ENCODE data around the gene OR4D11.
"Not testable (repeated sequence)": the region's sequence is repeated elsewhere in the genome, so short reads cannot be mapped to it uniquely, and the experiment has no call there.

Gene OR4D11

GRCh38 chr11:59503276-59503675 lies at the start of gene OR4D11:
OR4D11 (plus strand) TSS chr11:59503576; CDS start chr11:59503576, 0 bp downstream.
- no peak for DNase-seq (ENCODE audit: low spot score)

DNA sequence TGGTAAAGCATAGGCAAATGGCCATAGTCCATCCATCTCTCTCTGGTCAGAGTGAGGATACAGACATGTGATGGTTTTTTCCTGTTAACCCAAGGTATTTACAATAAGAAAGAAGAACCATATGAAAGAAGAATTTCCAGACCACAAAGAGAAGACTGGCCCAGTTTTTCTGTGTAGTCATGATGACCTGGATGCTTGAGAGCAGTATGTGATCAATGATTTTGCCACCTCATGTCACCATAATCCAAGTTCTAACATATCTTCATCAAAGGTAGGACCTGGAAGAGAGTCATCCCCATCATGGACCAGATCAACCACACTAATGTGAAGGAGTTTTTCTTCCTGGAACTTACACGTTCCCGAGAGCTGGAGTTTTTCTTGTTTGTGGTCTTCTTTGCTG lies 46.7 kb upstream of the OR4D11 start, which contains the start of gene OR4D6:
OR4D6 (plus strand) TSS at position 301 of the 400 bp plus-strand sequence; CDS start at position 301, 0 bp downstream.
- no peak for DNase-seq (ENCODE audit: low spot score)

- no peak for DNase-seq (ENCODE audit: low spot score)
Measured at GRCh38 chr11:59459916-59460315, 43.5 kb upstream of the OR4D11 start.

- no peak for DNase-seq (ENCODE audit: low spot score)
Measured at GRCh38 chr11:59463190-59463641, 40.2 kb upstream of the OR4D11 start.

- no peak for DNase-seq (ENCODE audit: low spot score)
Measured at GRCh38 chr11:59473015-59473414, 30.4 kb upstream of the OR4D11 start, which contains the start of gene OR4D10. OR4D10 (plus strand) TSS chr11:59473315; CDS start chr11:59477430, 4,115 bp downstream.

GRCh38 chr11:59475176-59475575 lies 28.2 kb upstream of the OR4D11 start:
- DNase-seq (ENCODE audit: low spot score), result no peak

GRCh38 chr11:59479906-59480305 lies 23.5 kb upstream of the OR4D11 start:
- no peak for DNase-seq (ENCODE audit: low spot score)

DNA sequence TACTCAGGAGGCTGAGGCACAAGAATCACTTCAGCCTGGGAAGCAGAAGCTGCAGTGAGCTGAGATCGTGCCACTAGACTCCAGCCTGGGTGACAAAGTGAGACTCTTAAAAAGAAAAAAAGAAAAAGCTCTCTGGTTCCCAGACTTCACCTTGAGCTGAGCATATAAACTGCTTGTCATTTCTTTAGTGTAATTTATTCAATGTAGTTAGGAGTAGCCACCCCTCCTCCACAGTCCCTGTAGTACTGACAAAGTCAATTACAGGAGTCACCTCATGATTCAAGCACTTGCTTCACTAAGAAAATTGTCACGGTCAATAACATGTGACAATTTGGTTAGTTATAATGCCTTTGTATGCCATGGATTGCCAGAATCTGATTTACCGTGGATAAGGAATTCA lies 23.0 kb upstream of the OR4D11 start:
- DNase-seq (ENCODE audit: low spot score), result no peak

DNA sequence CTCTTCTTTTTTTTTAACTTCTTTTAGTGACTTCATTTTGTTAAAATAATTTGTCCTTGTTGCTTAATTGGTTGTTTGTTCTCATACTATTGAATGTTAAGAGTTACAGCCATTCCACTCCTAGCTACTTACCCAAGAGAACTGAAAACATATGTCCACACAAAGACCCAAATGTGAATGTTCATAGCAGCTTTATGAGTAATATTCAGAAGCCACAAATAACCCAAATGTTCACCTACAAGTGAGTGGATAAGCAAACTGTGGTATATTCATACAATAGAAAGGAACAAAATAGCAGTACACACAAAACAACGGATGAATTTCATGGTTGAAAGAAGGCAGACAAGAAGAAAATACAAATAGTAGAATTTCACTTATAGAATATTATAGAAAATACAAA lies 1.4 kb upstream of the OR4D11 start:
- DNase-seq (ENCODE audit: low spot score), result peak; percentile 6

DNA sequence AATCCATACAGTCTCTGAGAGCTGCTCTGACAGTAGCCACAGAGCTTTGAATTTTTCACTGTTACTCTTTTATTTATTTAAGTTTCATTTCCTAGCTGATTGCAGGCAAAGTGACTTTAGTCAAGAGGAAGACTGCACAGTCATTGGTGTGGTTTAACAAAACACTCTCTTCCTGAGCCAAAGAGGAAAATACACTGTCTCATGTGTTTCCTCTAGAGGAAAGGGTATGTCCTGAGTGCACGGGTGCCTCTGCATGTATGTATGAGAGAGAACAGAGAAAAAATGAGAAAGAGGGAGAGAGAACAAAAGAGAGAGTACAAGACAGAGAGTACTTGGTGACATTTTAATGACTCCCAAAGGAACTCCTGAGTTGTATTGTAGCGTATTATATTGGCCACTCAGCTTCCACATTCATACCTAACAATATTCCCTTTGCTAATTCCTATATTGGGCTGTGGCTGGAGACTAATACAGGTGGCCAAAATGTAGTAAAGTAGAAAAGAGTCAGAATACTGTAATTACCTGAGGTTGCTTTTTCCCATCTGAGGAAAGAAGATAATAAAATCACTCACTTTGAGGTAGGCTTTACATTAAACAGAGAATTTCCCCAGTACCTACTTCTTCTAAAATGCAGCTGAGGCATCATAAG lies 7.7 kb downstream of the OR4D11 start, which contains the start of gene OR4D9:
OR4D9 (plus strand) TSS at position 599 of the 649 bp plus-strand sequence. CDS start 3,374 bp downstream, outside the sequence.
- peak; percentile 14 for DNase-seq (ENCODE audit: low spot score)

DNA sequence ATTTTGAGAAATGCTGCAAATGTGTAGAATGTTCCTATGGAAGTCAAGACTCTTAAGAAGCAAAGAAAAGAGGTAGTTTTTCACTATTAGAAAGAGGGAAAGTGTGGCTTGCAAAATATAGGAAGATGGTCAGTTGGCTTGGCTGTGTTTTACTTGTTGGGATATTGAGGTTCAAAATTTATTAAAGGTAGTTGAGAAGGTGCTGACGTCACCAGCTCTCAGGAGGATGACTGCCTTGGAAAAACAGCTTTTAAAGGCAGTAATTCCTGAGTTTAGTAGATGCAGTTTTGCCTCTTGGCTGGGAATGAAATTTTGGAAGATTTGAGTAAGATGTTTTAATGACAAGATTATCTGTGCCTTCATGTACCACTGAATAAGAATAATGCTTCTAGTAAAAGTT lies 8.3 kb downstream of the OR4D11 start:
- DNase-seq (ENCODE audit: low spot score), result no peak

GRCh38 chr11:59520139-59520538 lies 16.8 kb downstream of the OR4D11 start:
- not testable (repeated sequence) for DNase-seq (ENCODE audit: low spot score)

- no peak for DNase-seq (ENCODE audit: low spot score)
Measured at GRCh38 chr11:59520741-59521140, 17.4 kb downstream of the OR4D11 start.

DNA sequence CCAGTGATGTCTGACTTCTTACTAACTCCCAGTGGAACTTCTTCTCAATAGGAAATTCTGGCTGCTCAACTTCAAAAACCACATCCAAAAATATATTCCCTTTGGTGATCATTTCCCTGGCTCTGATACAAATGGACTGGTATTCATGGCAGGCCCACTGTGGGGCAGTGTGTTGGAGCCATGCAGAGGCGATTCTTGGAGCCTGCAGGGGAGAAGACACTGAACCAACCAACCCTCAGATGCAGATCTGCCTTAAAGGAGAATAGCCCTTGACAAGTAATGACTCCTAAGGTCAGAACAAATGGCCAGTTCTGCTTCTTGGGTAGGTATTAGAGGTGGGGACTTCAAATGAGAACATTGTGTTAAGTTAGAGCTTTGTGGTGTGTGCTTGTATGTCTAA lies 20.2 kb downstream of the OR4D11 start:
- DNase-seq (ENCODE audit: low spot score), result no peak

DNA sequence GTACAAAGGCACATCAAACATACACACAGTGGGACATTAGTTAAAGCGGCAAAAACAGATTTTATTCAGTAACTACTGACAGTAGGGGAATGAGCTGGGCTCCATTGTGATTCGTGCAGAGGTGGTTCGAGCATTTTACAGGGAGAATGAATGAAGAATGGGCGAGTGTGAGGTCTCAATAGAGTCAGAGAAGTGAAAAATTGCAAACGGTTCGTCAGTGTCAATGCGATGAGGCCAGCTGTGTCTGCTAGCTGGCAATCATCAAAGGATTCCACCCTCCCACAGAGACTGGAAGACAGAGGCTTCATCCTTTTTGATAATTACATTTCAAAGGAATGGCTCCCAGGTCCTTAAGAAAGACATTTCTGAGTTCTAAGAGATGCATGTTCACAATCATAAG lies 25.3 kb downstream of the OR4D11 start:
- no peak for DNase-seq (ENCODE audit: low spot score)

DNA sequence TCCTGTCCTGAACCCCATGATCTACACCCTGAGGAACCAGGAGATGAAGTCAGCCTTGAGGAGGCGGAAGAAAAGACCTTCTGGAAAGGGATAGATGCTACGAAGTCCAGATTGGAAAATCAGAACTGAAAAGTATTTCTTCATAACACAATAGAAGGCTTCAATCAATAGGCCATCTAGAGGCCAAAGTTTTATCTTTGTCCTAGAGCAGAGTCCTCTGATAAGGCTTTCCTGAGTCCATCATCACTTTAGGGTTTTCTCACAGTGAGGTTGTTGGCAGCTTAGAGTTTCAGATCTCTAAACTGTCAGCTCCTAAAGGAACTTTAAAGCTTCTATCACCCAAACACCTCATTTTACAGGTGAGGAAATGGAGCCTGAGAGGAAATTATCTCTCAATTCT lies 29.2 kb downstream of the OR4D11 start:
- DNase-seq (ENCODE audit: low spot score), result no peak

- no peak for DNase-seq (ENCODE audit: low spot score)
Measured at GRCh38 chr11:59534676-59535075, 31.3 kb downstream of the OR4D11 start.

DNA sequence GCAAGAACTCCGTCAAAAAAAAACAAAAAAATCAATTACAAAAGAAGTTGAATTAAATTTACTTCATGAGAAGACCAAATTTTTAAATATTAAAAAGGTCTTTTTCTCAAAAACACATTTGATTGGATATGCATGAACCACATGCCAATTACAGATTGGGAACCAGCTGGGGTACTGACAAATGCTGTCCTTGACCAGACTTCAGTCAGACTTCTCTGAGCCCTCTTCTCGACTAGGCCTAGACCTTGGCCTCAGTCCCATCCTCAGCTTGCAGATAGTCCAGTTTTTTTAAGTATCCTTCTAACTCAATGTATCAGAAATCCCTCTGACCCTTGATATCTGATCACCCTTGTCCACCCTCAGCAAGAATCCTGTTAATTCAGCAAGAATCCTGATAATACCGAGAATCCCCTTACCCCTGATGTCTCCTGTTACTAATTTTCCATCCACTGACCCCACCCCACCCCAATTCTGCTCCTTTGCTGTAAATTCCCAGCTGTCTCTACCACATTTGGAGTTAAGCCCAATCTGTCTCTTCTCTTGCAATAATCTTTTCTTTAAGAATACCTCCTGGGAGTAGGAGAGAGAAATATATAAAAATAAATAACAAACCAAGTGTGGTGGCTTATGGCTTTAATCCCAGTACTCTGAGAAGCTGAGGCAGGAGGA lies 38.9 kb downstream of the OR4D11 start:
- no peak for DNase-seq (ENCODE audit: low spot score)

GRCh38 chr11:59543713-59544112 lies 40.3 kb downstream of the OR4D11 start:
- not testable (repeated sequence) for DNase-seq (ENCODE audit: low spot score)

- no peak for DNase-seq (ENCODE audit: low spot score)
Measured at GRCh38 chr11:59544869-59545178, 41.4 kb downstream of the OR4D11 start.

DNA sequence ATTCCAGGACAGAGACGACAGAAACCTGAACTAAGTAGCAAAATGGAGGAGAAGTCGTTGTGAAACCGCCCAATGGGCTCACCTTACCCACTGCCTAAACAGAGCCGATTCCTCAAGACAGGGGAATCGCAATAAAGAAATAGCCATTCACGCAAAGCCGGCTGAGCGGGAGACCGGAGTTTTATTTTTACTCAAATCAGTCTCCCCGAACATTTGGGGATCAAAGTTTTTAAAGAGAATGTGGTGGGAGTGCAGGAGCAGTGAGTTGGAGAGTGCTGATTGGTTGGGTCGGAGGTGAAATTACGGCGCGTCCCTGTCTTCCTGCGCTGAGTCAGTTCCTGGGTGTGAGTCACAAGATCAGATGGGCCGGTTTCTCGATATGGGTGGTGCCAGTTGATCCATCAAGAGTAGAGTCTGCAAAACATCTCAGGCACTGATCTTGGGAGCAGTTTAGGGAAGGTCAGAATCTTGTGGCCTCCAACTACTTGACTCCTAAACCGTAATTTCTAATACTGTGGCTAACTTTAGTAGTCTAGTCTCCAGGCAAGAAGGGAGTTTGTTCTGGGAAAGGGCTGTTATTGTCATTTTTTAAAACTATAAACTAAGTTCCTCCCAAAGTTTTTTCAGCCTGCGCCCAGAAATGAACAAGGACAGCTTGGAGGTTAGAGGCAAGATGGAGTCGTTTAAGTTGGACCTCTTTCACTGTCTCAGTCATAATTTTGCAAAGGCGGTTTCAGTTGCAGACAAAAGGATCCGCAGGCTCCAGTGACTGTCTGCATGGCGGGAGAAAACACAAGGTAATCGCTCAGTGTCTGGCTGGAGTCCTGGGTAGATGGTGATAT lies 42.0 kb downstream of the OR4D11 start:
- peak; percentile 34 for DNase-seq (ENCODE audit: low spot score)

DNA sequence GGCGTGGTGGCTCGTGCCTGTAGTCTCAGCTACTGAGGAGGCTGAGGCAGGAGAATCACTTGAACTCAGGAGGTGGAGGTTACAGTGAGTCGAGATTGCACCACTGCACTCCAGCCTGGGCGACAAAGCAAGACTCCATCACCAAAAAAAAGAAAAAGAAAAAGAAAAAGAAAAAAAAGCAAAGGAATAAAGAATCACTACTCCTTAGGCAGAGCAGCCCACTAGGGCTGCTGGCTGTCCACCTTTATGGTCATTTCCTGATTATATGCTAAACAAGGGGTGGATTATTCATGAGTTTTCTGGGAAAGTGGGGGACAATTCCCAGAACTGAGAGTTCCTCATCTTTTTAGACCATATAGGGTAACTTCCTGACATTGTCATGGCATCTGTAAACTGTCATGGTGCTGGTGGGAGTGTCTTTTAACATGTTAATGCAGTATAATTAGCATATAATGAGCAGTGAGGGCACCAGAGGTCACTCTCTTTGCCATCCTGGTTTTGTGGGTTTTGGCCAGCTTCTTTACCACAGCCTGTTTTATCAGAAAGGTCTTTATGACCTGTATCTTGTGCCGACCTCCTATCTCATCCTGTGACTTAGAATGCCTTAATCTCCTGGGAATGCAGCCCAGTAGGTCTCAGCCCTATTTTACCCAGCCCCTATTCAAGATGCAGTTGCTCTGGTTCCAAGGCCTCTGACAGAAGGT lies 44.4 kb downstream of the OR4D11 start:
- not testable (repeated sequence) for DNase-seq (ENCODE audit: low spot score)

Data from activated CD4-positive, alpha-beta T cell treated with anti-CD3 and anti-CD28 coated beads, Interleukin-2, Interleukin-4, amounts not matched to agents 100 ng/mL and 50 ng/mL, durations not matched to agents 16 hours and 8 hours (primary cell).